MM.1S (cell line): ENCODE data around the gene ATF1.

Source experiments
- DNase-seq: peaks from one replicate; pipeline ENCODE4 v3.0.0-alpha.2; 2015
- H2AFZ ChIP-seq: fragments of 300-600 bp; sonication (generic); 2 replicates; pipeline ENCODE4 v1.6.0; 2016; ENCODE audit warnings: antibody characterized with exemption, low read length
- H3F3A ChIP-seq: fragments of 300-600 bp; sonication (generic); 2 replicates; pipeline ENCODE4 v1.6.1; 2016; ENCODE audit warnings: mild to moderate bottlenecking, antibody characterized with exemption, low read length, moderate library complexity, mixed read lengths; ENCODE audit not compliant: insufficient read depth
- H3K27ac ChIP-seq: fragments of 300-600 bp; sonication (generic); 2 replicates; pipeline ENCODE4 v1.5.1; 2016; ENCODE audit warnings: mild to moderate bottlenecking, low read length
- H3K27me3 ChIP-seq: fragments of 300-600 bp; sonication (generic); replicated peaks from 2 replicates; pipeline ENCODE4 v1.6.0; 2016; ENCODE audit warnings: low read length; ENCODE audit not compliant: insufficient read depth
- H3K36me3 ChIP-seq: fragments of 300-600 bp; sonication (generic); replicated peaks from 2 replicates; pipeline ENCODE4 v1.6.1; 2016; ENCODE audit warnings: mild to moderate bottlenecking, low read length, mixed read lengths; ENCODE audit not compliant: insufficient read depth
- H3K4me1 ChIP-seq: fragments of 300-600 bp; sonication (generic); 2 replicates; pipeline ENCODE4 v1.6.1; 2016; ENCODE audit warnings: low read length, mixed read lengths
- H3K4me2 ChIP-seq: fragments of 300-600 bp; sonication (generic); 2 replicates; pipeline ENCODE4 v1.6.0; 2016; ENCODE audit warnings: low read depth, low read length
- H3K4me3 ChIP-seq: fragments of 300-600 bp; sonication (generic); 2 replicates; pipeline ENCODE4 v1.5.1; 2016; ENCODE audit warnings: low read length, mixed read lengths
- H3K79me2 ChIP-seq: fragments of 300-600 bp; sonication (generic); 2 replicates; pipeline ENCODE4 v1.6.1; 2016; ENCODE audit warnings: mixed run types, low read length, mixed read lengths
- H3K9ac ChIP-seq: fragments of 300-600 bp; sonication (generic); 2 replicates; pipeline ENCODE4 v1.6.1; 2016; ENCODE audit warnings: low read length, mixed read lengths
- H3K9me2 ChIP-seq: fragments of 300-600 bp; sonication (generic); replicated peaks from 2 replicates; pipeline ENCODE4 v1.6.1; 2016; ENCODE audit warnings: mild to moderate bottlenecking, low read length, mixed read lengths; ENCODE audit not compliant: insufficient read depth
- H3K9me3 ChIP-seq: fragments of 300-600 bp; sonication (generic); replicated peaks from 2 replicates; pipeline ENCODE4 v1.6.1; 2016; ENCODE audit warnings: mild to moderate bottlenecking, low read length, mixed read lengths; ENCODE audit not compliant: insufficient read depth
- H4K20me1 ChIP-seq: fragments of 300-600 bp; sonication (generic); 2 replicates; pipeline ENCODE4 v1.6.1; 2016; ENCODE audit warnings: mild to moderate bottlenecking, low read length, moderate library complexity, mixed read lengths; ENCODE audit not compliant: insufficient read depth
- EZH2 ChIP-seq: fragments of 300-600 bp; sonication (generic); optimal IDR thresholded peaks from 2 replicates; pipeline ENCODE3; 2017; ENCODE audit warnings: low read depth, mild to moderate bottlenecking, antibody characterized with exemption, low read length, mixed read lengths
- EZH2phosphoT487 ChIP-seq: fragments of 300-600 bp; sonication (generic); IDR thresholded peaks from 2 replicates; pipeline ENCODE4 v1.6.1; 2018; ENCODE audit warnings: antibody characterized with exemption, low read length
- TF ChIP-seq, protein P1 (sequence below): fragments of 300-600 bp; sonication (generic); IDR thresholded peaks from 2 replicates; pipeline ENCODE4 v1.5.1; 2016; ENCODE audit warnings: antibody characterized with exemption, low read length, mixed read lengths

ATF1 gene

DNA sequence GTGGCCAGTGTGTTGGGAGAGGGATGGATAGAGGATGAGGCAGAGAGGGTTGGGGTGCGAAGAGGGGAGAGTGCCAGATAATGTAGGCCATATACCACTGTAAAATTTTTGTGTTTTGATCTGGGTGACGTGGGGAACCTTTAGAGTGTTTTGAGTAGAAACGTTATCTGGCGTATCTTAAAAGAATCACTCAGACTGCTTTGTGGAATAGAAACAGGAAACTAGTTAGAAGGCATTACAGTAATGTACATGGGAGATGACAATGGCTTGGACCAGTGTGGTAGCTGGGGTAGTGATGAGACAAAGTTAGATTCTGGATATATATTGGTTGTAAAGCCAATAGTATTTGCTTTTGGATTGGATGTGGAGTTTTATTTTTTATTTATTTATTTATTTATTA lies 20.6 kb downstream of the ATF1 start:
- no peaks in the 10 kb centered on the region for H3K9me2 ChIP-seq
- no peaks in the 10 kb centered on the region for H3K9me3 ChIP-seq
- H3K36me3 ChIP-seq: no peaks in the 10 kb centered on the region; the same call in 1 of the 2 replicates
- no peak overlapping the region for H2AFZ ChIP-seq
- peaks cover 26% of the 10 kb centered on the region for H3K79me2 ChIP-seq
- TF ChIP-seq, protein P1, sequence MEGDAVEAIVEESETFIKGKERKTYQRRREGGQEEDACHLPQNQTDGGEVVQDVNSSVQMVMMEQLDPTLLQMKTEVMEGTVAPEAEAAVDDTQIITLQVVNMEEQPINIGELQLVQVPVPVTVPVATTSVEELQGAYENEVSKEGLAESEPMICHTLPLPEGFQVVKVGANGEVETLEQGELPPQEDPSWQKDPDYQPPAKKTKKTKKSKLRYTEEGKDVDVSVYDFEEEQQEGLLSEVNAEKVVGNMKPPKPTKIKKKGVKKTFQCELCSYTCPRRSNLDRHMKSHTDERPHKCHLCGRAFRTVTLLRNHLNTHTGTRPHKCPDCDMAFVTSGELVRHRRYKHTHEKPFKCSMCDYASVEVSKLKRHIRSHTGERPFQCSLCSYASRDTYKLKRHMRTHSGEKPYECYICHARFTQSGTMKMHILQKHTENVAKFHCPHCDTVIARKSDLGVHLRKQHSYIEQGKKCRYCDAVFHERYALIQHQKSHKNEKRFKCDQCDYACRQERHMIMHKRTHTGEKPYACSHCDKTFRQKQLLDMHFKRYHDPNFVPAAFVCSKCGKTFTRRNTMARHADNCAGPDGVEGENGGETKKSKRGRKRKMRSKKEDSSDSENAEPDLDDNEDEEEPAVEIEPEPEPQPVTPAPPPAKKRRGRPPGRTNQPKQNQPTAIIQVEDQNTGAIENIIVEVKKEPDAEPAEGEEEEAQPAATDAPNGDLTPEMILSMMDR: no peak
- TF ChIP-seq EZH2 (no peak), EZH2phosphoT487 (no peak)
- H3K27me3 ChIP-seq: no peaks in the 10 kb centered on the region
- no peak overlapping the region for H3K27ac ChIP-seq
- H3K4me3 ChIP-seq: no peak overlapping the region
- no peak overlapping the region for H3K9ac ChIP-seq
- H3K4me2 ChIP-seq: no peak overlapping the region
- no peaks in the 10 kb centered on the region for H3K4me1 ChIP-seq
- H4K20me1 ChIP-seq: no peaks in the 10 kb centered on the region
- no peaks in the 10 kb centered on the region for H3F3A ChIP-seq
- DNase-seq: no peak

DNA sequence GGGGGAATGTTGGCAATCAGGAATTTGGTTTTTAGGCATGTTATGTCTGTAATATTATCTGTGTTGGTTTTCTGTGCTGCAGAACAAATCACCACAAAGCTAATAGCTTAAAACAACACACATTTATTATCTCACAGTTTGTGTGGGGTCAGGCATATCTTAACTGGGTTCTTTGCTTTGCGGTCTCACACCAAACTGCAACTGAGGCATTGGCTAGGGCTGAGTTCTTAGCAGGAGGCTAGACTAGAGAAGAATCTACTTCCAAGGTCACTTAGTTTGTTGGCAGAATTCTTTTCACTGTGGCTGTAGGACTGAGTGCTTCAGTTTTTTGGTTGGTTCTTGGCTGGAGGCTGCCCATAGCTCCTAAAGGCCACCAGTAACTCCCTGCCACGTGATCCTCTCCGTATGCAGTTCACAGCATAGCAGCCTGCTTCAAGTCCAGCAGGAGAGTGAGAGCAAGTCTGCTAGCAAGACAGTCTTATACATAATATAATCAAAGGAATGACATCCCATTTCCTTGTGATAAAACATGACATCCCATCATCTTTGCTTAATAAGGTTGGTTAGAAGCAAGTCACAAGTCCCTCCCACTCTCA lies 21.6 kb downstream of the ATF1 start:
- no peak overlapping the region for H3K27ac ChIP-seq

DNA sequence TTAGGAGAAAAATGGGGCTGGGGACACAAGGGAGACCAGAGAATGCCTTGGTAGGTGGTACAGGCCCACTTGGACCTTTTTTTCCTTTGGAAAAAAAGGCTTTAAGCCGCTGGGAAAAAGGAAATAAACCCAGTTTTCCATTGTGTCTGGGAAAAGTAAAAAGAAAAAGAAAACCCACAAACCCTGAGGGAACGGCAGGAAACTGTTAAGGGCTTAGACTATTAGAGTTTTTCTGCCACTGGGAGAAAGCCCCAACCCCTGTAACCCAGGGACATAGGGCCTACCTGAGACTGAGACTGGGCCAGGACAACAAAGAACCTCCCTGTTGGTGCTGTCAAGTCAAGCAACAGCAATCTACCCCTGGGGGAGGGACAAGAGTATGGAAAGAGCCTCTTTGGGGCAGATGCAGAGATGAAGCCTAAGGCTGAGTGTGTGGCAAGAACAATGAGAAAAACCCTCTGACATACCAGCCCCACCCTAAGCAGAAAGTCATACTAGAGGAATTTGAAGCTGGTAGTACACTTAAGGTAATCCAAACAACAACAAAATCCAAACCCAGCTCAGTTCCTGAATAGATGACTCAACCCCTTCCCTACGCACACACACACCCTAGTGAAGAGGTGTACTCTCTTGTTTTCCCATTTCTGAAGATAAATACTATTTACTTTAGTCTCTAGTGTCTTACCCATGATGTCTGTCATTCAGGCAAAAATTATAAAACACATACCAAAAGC lies 22.8 kb downstream of the ATF1 start:
- Histone ChIP-seq H3K79me2 (peaks cover 32% of the 10 kb centered on the region), H3K9ac (no peak overlapping the region), H3K27ac (no peak overlapping the region), H3K4me3 (no peak overlapping the region), H3F3A (no peaks in the 10 kb centered on the region), H3K4me1 (no peaks in the 10 kb centered on the region), H3K27me3 (no peaks in the 10 kb centered on the region), H4K20me1 (no peaks in the 10 kb centered on the region), H2AFZ (no peak overlapping the region), H3K9me3 (no peaks in the 10 kb centered on the region), H3K36me3 (no peaks in the 10 kb centered on the region), H3K9me2 (no peaks in the 10 kb centered on the region), H3K4me2 (no peak overlapping the region)
- no peak for DNase-seq
- no peak for TF ChIP-seq EZH2phosphoT487
- TF ChIP-seq, protein P1: no peak
- TF ChIP-seq EZH2: no peak

More for the DNA sequence above, 21.6 kb downstream of the ATF1 start:
- Histone ChIP-seq H3K4me2 (no peak overlapping the region), H3K4me3 (no peak overlapping the region), H3K79me2 (peaks cover 32% of the 10 kb centered on the region), H3K4me1 (no peaks in the 10 kb centered on the region), H3F3A (no peaks in the 10 kb centered on the region), H3K9me2 (no peaks in the 10 kb centered on the region), H3K9me3 (no peaks in the 10 kb centered on the region), H3K9ac (no peak overlapping the region), H3K27me3 (no peaks in the 10 kb centered on the region), H4K20me1 (no peaks in the 10 kb centered on the region), H3K36me3 (no peaks in the 10 kb centered on the region; the same call in 1 of the 2 replicates), H2AFZ (no peak overlapping the region)
- no peak for TF ChIP-seq EZH2
- TF ChIP-seq EZH2phosphoT487: no peak
- TF ChIP-seq, protein P1: no peak
- no peak for DNase-seq
